Heart right ventricle (tissue), 16 donors: ENCODE data around the gene TREX2. TPM values are rescaled to one million over a fixed set of nuclear protein-coding genes. Genes with fewer than 3 reads are reported as not detected.

ENCODE experiments used
- ATAC-seq, 8 donors: fragments of 200-7000 bp; cut with Tn5 transposase; one replicate each; pipeline ENCODE4 v1.9.1; 2020; ENCODE audit warnings: mild to moderate bottlenecking in 8 of 8, moderate library complexity in 8 of 8, moderate number of reproducible peaks in 1 of 8
- DNase-seq, 2 donors: peaks; one replicate each; pipeline ENCODE4 v3.0.0-alpha.2; 2020
- H3K27ac ChIP-seq, 10 donors: fragments of 200-600 bp; sonication (generic) in 2 of 10; one replicate each; pipeline versions ENCODE4 v1.5.0 to v1.8.0; 2020 to 2022; ENCODE audit warnings: mild to moderate bottlenecking in 3 of 10
- H3K27me3 ChIP-seq, 7 donors: fragments of 200-600 bp; one replicate each; pipeline ENCODE4 v1.8.0; 2021 to 2022; ENCODE audit warnings: mild to moderate bottlenecking in 2 of 7
- H3K36me3 ChIP-seq, 9 donors: fragments of 200-600 bp; sonication (generic) in 1 of 9; one replicate each; pipeline versions ENCODE4 v1.5.0 to v1.8.0; 2020 to 2022; ENCODE audit warnings: mild to moderate bottlenecking in 2 of 9
- H3K4me1 ChIP-seq, 9 donors: fragments of 200-600 bp; sonication (generic) in 1 of 9; one replicate each; pipeline versions ENCODE4 v1.5.0 to v1.8.0; 2020 to 2022; ENCODE audit warnings: mild to moderate bottlenecking in 4 of 9
- H3K4me3 ChIP-seq, 10 donors: fragments of 200-600 bp; sonication (generic) in 2 of 10; one replicate each; pipeline versions ENCODE4 v1.5.0 to v1.8.0; 2020 to 2022; ENCODE audit warnings: mild to moderate bottlenecking in 7 of 10, moderate library complexity in 2 of 10
- H3K9me3 ChIP-seq, 11 donors: fragments of 200-600 bp in 10 of 11; sonication (generic) in 2 of 11; one replicate each; pipeline versions ENCODE4 v1.5.0 to v1.8.0; 2013 to 2022; ENCODE audit warnings: mild to moderate bottlenecking in 2 of 11, control low read depth in 1 of 11, moderate library complexity in 1 of 11
- WGBS, 2 donors: extraction: QIAGEN DNeasy Blood & Tissue Kit; methylation state at CpG; one replicate each; pipeline ENCODE4 v1.1.7; 2013; ENCODE audit warnings: inconsistent platforms in 1 of 2; 5-methylcytosine and 5-hydroxymethylcytosine counted together
- intact Hi-C, 10 donors: fragments of 100-400 bp; cut with DNase I; formaldehyde crosslinking; loops; one replicate each; pipeline versions ENCODE4 v1.11.1 to v1.14.2; 2022
- polyA plus RNA-seq, 2 donors: library from polyadenylated mRNA; stranded (reverse); fragments of 200-250 nt; gene quantifications; one replicate each; pipeline ENCODE4 v1.2.3, GENCODE V29; 2013
- total RNA-seq, 10 donors: library from RNA; stranded (reverse); fragmentation: NEBNext Ultra II Directional in 3 of 10; extraction: Animal tissue kit (Norgen Biotek cat#: 25700) in 3 of 10; gene quantifications; one replicate each; pipeline versions ENCODE4 v1.2.1 to v1.2.4, GENCODE V29; 2021 to 2023
- TF ChIP-seq, protein P1 (sequence below), 9 donors: fragments of 200-600 bp; sonication (generic) in 2 of 9; IDR thresholded peaks; one replicate each; pipeline versions ENCODE4 v1.5.0 to v1.8.0; 2021 to 2022; ENCODE audit warnings: antibody characterized with exemption in 9 of 9, mild to moderate bottlenecking in 5 of 9, moderate library complexity in 1 of 9
- donor health status: Arrhythmogenic right ventricular cardiomyopathy.
- donor health status: ischemic (EF 13 %, LVEDD 7.1; RV severe dilation, severe dysfunction).
- donor health status: healthy with polysubstance abuse.
- donor health status: DM: no; HTN: yes; CAD: no.
- donor health status: DM: no; HTN: no; CAD: no.
- donor health status: ischemic (EF 25% LVEDD 6.9; RV normal size, moderate dysfunction).
- donor health status: ischemic (EF 25% LVEDD 5.7; RV mildly dilated, moderate dysfunction).
- donor health status: healthy.
- donor health status: DM: yes; HTN: yes; CAD: no.
- donor health status: Ischemic cardiomyopathy.
- donor health status: ischemic (EF 35%, LVEDD 5.7; RV mildly dilated, moderate dysfunction).
- donor health status: nonischemic (EF 11% LVEDD 7.7; RV severe dilation, severe dysfunction).
- donor health status: DM: yes; HTN: yes; CAD: no.
- donor health status: PGD.
- donor health status: ischemic (EF 29% LVEDD 5.4; RV normal size, mild dysfunction).
- donor health status: nonischemic (EF 23%, LVEDD 6.1; RV moderate dilation, normal function).

The TREX2 gene
- total and polyA plus RNA-seq, 12 donors, result 0.20 to 0.44 (median 0.31) TPM; not detected in 4

DNA sequence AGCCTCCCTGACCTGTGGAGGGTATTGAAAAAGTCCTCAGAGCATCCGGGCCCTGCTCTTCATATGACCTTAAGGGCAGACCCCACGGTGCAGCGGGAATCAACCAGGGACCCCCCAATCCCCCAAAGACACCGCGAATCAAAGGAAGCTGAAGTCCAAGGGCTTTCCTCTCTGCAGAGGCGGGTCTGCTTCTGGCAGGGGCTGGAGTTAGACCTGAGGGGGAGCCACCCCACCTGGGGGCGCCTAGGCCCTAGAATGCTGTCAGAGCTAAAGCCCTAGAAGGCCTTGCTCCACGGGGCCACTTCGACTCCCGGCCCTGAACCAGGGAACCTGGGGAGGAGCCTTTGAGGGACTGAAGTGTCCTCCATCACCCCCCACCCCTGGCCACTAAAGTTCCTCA, 27.3 kb upstream of the TREX2 start:
- no peaks in the 10 kb centered on the region for H3K9me3 ChIP-seq
- peaks cover 0 to 3% (median 0%) of the 10 kb centered on the region in 9 donors for H3K36me3 ChIP-seq
- TF ChIP-seq, protein P1, sequence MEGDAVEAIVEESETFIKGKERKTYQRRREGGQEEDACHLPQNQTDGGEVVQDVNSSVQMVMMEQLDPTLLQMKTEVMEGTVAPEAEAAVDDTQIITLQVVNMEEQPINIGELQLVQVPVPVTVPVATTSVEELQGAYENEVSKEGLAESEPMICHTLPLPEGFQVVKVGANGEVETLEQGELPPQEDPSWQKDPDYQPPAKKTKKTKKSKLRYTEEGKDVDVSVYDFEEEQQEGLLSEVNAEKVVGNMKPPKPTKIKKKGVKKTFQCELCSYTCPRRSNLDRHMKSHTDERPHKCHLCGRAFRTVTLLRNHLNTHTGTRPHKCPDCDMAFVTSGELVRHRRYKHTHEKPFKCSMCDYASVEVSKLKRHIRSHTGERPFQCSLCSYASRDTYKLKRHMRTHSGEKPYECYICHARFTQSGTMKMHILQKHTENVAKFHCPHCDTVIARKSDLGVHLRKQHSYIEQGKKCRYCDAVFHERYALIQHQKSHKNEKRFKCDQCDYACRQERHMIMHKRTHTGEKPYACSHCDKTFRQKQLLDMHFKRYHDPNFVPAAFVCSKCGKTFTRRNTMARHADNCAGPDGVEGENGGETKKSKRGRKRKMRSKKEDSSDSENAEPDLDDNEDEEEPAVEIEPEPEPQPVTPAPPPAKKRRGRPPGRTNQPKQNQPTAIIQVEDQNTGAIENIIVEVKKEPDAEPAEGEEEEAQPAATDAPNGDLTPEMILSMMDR (IDR thresholded peaks at IDR 0.05), result no peak
- 94 to 96% methylated on average over 8 to 10 of the region's 10 CpGs for WGBS, 2 donors
- ATAC-seq (no peak), DNase-seq (no peak)
- no peak overlapping the region for H3K4me3 ChIP-seq
- peaks cover 0 to 53% (median 27%) of the 10 kb centered on the region in 9 donors for H3K4me1 ChIP-seq
- H3K27me3 ChIP-seq, result peaks cover 0 to 15% (median 0%) of the 10 kb centered on the region in 7 donors
- intact Hi-C loops, result loop anchor here in 6 of 10 donors (2.0 to 10.0 kb wide), 5 partner anchors 34 to 531 kb away; no protein-coding TSS in a partner anchor
- peak overlapping the region in 1 of 10 donors; percentile 26 for H3K27ac ChIP-seq

DNA sequence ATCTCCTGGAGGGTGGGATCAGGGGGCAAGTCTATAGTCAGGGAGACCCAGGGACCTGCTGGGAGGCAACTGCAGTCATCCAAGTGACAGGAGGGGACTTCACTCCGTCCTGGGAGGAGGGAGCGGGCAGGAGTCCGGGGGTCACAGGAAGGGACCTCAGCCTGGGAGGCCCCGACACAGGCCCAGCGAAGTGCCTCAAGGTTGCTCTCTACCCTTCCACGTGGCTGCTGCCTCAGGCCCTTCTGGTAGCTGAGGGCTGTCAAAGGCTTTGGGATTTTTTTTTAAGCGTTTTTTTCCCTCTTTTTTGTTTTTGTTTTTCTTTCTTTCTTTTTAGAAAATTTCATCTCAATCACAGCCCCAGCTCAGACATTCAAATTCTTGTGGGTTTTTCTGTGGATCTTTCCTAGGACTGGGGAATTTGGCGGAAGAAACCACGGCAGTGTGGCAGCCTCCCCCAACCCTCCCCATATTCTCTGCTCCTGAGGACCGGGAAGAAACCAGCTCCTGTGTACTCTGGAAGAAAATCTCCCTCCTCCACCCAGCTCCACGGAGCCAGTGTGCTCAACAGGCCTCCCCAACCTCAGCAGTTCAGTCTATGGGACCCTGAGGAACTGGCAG, 25.9 kb upstream of the TREX2 start:
- H3K27ac ChIP-seq, result peak overlapping the region in 6 of 10 donors; percentile 10 to 57 (median 28)
- ATAC-seq, result no peak
- no peak for DNase-seq
- WGBS, 2 donors, result 64 to 81% methylated on average over 11 of the region's 11 CpGs
- H3K9me3 ChIP-seq, result no peaks in the 10 kb centered on the region
- H3K4me1 ChIP-seq, result peaks cover 0 to 41% (median 21%) of the 10 kb centered on the region in 9 donors
- intact Hi-C loops, result loop anchor here in 7 of 10 donors (2.0 to 10.0 kb wide), 6 partner anchors 23 to 529 kb away; partner anchors contain the start of gene BGN (in 2 of the 7)
- H3K36me3 ChIP-seq, result peaks cover 0 to 5% (median 0%) of the 10 kb centered on the region in 9 donors
- no peak overlapping the region for H3K4me3 ChIP-seq
- peaks cover 0 to 7% (median 0%) of the 10 kb centered on the region in 7 donors for H3K27me3 ChIP-seq
- TF ChIP-seq, protein P1 (IDR thresholded peaks at IDR 0.05), result no peak

DNA sequence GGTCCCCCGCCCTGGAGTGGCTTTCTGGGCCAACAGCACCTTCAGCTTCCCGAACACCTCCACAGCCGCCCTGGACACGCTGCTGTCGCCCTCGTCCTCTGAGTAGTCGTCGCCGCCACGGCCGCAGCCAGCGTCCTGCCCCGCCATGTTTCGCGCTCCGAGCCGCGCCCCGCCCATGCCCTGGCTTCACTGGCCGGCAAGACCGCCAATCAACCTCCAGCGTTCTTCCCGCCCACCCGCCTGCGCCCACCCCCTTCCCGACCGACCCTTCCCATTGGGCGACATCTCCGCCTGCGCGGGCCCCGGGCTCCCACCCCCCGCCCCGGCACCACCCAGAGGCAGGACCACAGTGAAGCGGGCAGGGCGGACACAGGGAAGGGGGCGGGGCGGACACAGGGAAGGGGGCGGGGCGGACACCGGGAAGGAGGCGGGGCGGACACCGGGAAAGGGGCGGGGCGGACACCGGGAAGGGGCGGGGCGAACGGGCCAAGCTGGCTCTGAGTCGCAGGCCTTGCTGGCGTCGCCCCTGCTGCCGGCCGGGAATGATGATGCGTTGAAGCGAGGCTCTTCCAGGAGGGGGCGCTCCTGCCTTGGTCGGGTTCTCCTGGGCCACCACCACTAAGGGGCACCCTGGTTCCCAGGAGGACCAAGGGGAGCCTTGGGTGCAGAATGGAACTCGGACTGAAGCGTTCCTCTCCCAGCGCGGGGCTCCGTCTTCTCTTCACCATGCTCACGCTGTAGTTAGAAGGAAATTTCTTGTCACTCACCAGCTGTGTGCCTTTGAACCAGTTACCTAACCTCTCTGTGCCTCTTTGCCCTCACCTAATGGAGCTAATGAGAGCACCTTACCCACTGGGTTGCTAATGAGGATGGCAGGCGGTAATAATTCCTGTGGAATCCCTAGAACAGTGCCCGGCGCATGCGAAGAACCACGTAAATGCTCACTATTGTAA, 24.8 kb upstream of the TREX2 start, which contains the start of gene HAUS7:
TSS of gene HAUS7 (minus strand) at position 166 of the 953 bp plus-strand sequence. CDS start at position 147, 19 bp downstream.
- Histone ChIP-seq H3K27me3 (peaks cover 0 to 5% (median 0%) of the 10 kb centered on the region in 7 donors), H3K9me3 (no peaks in the 10 kb centered on the region), H3K36me3 (peaks cover 0 to 5% (median 0%) of the 10 kb centered on the region in 9 donors), H3K4me3 (peak within 1 kb of the TSS; percentile 28 to 76 (median 68)), H3K4me1 (peaks cover 0 to 33% (median 12%) of the 10 kb centered on the region in 9 donors), H3K27ac (peak within 1 kb of the TSS; percentile 59 to 84 (median 72))
- DNase-seq (peak; percentile 88 to 90), ATAC-seq (peak; percentile 84 to 94 (median 90))
- WGBS, 2 donors, result 8 to 13% methylated on average over 42 to 65 of the region's 70 CpGs
- TF ChIP-seq, protein P1 (IDR thresholded peaks at IDR 0.05), result peak; percentile 32 to 86 (median 72)
- intact Hi-C loops, result loop anchor here in 6 of 10 donors (2.0 to 10.0 kb wide), 6 partner anchors 24 to 528 kb away; partner anchors contain the start of gene BGN (in 2 of the 6)
